HG03159 (cell line): ENCODE measurements around the gene TMEM114.

Experiments
- ATAC-seq: cut with Tn5 transposase; IDR thresholded peaks from one replicate; pipeline ENCODE4 v1.9.1; 2021; ENCODE audit warnings: mild to moderate bottlenecking, moderate library complexity; ENCODE audit not compliant: unreplicated experiment

TMEM114 gene

DNA sequence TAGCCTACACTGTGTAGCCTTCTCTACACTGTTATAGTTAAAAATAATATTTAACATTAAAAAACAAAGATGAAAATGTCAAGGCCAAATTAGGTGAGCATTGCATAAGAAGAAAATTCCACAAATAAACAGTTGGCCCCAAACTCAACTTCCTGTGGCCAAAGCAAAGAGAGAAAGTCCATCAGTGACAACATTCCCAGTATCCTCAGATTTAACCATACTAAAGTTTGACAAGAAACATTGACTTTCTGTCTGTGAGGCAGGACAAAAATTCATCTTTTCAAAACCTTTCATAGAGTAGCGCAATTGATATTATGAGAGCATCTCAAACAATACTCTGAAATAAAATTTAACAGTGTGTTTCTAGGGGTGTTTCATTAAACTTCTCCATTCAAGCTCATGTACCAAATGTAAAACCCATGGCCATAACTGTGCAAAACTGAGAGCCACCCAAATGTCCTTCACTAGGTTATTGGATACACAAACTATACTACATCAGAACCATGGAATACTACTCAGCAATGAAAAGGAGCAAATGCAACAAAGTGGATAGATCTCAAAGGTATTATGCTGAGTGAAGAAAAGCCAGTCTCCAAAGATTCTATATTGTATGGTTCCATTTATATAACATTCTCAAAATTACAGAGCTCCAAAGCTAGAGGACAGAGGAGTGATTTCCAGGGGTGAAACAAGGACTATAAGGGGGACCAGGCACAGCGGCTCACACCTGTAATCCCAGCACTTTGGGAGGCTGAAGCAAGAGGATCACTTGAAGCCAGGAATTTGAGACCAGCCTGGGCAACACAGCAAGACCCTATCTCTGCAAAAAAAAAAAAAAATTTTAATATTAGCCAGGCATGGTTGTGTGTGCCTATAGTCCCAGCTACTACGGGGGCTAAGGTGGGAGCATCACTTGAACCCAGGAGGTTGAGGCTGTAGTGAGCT lies 38.7 kb downstream of the TMEM114 start:
- no peak for ATAC-seq

- no peak for ATAC-seq
These were observed 39.5 kb downstream of the TMEM114 start for GRCh38 chr16:8550728-8551387.

DNA sequence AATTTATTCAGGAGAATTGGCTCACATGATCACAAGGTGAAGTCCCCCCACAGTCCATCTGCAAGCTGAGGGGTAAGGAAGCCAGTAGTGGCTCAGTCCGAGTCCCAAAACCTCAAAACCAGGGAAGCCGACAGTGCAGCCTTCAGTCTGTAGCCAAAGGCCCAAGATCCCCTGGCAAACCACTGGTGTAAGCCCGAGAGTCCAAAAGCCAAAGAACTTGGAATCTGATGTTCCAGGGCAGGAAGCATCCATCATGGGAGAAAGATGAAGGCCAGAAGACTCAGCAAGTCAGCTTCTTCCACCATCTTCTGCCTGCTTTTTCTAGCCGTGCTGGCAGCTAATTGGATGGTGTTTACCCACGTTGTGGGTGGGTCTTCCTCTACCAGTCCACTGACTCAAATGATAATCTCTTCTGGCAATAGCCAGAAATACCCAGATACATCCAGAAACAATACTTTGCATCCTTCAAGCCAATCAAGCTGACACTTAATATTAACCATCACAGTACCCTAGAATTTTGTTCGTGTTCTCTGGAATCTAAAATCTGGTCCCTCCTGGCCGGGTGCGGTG lies 40.4 kb downstream of the TMEM114 start:
- ATAC-seq = no peak

GRCh38 chr16:8548166-8548565 lies 42.1 kb downstream of the TMEM114 start:
- no peak for ATAC-seq

- no peak for ATAC-seq
These were observed 42.5 kb downstream of the TMEM114 start for GRCh38 chr16:8547762-8548161.

DNA sequence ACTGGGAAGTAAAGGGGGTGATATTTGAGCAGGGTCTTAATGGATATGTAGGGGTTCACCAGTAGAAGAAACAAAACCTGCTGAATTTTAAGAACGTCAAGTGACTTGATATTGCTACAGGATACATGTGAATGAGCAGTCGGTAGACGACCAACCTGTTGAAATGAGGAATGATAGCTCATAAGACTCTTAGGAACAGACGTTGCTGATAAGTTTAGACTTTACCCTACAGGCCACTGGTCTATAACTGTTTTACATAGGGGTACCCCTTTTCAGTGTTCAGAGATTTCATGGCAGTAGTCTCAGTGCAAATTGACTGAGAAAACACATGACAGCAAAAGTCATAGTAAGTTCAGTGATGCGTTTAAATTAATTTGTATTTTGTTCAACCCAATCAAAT lies 45.9 kb downstream of the TMEM114 start:
- ATAC-seq = no peak

- no peak for ATAC-seq
These were observed 47.1 kb downstream of the TMEM114 start for GRCh38 chr16:8543258-8543657.

DNA sequence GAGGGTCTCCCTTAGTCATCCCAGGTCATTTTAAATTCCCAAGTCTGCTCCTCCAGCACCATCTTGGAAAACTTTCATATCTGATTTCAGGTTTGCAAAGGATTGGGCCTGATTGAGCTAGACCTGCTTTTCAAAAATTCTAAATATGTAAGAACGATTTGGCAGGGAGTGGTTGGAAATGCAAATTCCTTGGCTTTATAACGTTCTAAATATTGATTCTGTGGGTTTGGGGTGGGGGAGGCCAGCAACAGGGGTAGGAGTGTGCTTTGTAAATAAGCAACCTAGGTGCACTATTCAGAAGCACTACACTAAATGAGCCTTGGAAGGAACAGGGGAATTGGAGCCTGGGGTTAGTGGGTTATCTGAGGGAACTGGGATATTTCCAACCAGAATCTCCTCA lies 47.9 kb downstream of the TMEM114 start:
- ATAC-seq = no peak

- ATAC-seq = no peak
These were observed 48.4 kb downstream of the TMEM114 start for GRCh38 chr16:8541868-8542267.

DNA sequence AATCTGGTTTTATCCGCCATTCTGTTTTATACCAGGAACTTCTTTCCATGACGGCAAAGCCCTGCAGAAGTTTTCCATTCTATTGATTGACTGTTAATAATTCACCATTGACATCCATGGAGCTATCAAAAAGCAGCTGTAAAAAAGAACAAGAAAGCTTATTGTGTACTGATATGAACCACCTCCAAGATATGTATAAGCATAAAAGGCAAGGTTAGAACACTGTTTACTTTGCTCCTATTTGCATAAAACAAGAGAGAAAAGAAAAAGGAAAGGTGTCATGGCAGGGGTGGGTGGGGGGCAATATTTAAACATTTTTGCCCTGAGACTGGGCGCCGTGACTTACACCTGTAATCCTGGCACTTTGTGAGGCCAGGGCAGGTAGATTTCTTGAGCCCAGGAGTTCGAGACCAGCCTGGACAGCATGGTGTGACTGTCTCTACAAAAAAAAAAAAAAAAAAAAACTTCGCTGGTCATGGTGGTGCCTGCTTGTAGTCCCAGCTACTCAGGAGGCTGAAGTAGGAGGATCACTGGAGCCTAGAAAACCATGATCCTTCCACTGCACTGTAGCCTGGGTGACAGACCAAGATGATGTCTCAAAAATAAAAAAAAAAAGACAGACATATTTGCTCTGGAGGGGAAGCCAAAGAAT lies 52.5 kb downstream of the TMEM114 start:
- ATAC-seq = no peak

GRCh38 chr16:8533509-8533908 lies 56.8 kb downstream of the TMEM114 start:
- no peak for ATAC-seq

DNA sequence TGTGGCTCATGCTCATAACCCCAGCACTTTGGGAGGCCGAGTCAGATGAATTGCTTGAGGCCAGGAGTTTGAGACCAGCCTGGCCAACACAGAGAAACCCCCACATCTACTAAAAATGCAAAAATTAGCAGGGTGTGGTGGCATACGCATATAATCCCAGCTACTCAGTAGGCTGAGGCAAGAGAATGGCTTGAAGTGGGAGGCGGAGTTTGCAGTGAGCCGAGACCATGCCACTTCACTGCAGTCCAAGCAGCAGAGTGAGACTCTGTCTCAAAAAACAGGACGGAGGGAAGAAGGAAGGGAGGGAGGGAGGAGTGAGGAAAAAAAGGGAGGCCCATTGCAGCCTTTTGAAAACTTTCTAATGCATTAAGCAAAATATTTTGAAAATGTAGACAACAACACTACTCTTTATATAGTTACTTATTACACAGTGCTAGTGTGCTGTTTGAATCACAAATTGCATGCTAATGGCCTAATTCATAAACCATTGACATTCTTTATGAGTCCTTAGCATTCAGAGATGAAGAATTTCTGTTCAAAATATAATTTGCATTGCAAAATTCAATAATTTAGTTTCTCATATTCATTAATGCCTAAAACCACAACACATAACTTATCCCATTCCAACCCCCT lies 59.4 kb downstream of the TMEM114 start:
- ATAC-seq = no peak

- ATAC-seq = no peak
These were observed 61.8 kb downstream of the TMEM114 start for GRCh38 chr16:8528471-8528870.

GRCh38 chr16:8523932-8524331 lies 66.4 kb downstream of the TMEM114 start:
- no peak for ATAC-seq

GRCh38 chr16:8522757-8523156 lies 67.6 kb downstream of the TMEM114 start:
- ATAC-seq = no peak

DNA sequence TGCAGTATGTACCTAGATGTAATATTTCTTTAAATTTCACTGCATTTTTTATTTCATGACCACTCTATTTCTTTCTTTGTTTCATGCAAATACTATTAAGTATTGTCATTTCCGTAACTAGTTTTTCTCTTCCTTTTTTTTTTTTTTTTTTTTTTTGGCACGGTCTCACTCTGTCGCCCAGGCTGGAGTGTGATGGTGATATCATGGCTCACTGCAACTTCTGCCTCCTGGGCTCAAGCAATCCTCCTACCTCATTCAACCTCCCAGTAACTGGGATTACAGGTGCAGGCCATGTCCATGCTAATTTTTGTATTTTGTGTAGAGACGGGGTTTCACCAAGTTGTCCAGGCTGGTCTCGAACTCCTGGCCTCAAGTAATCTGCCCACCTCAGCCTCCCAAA lies 70.7 kb downstream of the TMEM114 start:
- ATAC-seq = no peak
